ENCODE data around the gene ARHGAP24. TPM values are rescaled to one million over a fixed set of nuclear protein-coding genes. Genes with fewer than 3 reads are reported as not detected.

Gene ARHGAP24
- total and polyA plus RNA-seq, 2 donors from 2014 or later: 78.1 to 94.7 TPM

GRCh38 chr4:85565761-85566480 is 91.0 kb downstream of the ARHGAP24 start:
- DNase-seq: no peak
- Histone ChIP-seq H3K36me3 (ENCODE audit: control insufficient read depth in 2 of 3, insufficient read depth in 3 of 3, low read length in 3 of 3) (no peaks in the 10 kb centered on the region), H3K4me1 (ENCODE audit: control insufficient read depth in 2 of 3, insufficient read depth in 2 of 3, low read depth in 1 of 3, low read length in 3 of 3) (no peaks in the 10 kb centered on the region), H3K9me3 (ENCODE audit: control insufficient read depth in 2 of 3, insufficient read depth in 1 of 3, low read length in 3 of 3) (no peaks in the 10 kb centered on the region), H3K27me3 (ENCODE audit: control insufficient read depth, insufficient read depth, low read length) (no peaks in the 10 kb centered on the region), H3K27ac (ENCODE audit: low read depth in 2 of 2, low read length in 2 of 2) (no peak overlapping the region), H3K4me3 (ENCODE audit: low read length in 3 of 3) (no peak overlapping the region), H3K9ac (ENCODE audit: low read length in 3 of 3) (no peak overlapping the region)
- no peak for TF ChIP-seq CTCF (IDR thresholded peaks at IDR 0.05; ENCODE audit: borderline replicate concordance, extremely low read depth, insufficient read depth)
- FAIRE-seq: no peak
- intact Hi-C loops (cut with DNase I): no loop called here

GRCh38 chr4:85569730-85570299 is 94.9 kb downstream of the ARHGAP24 start:
- Histone ChIP-seq H3K36me3 (ENCODE audit: control insufficient read depth in 2 of 3, insufficient read depth in 3 of 3, low read length in 3 of 3) (no peaks in the 10 kb centered on the region), H3K9ac (ENCODE audit: low read length in 3 of 3) (no peak overlapping the region), H3K4me3 (ENCODE audit: low read length in 3 of 3) (no peak overlapping the region), H3K27ac (ENCODE audit: low read depth in 2 of 2, low read length in 2 of 2) (no peak overlapping the region), H3K9me3 (ENCODE audit: control insufficient read depth in 2 of 3, insufficient read depth in 1 of 3, low read length in 3 of 3) (no peaks in the 10 kb centered on the region), H3K27me3 (ENCODE audit: control insufficient read depth, insufficient read depth, low read length) (no peaks in the 10 kb centered on the region), H3K4me1 (ENCODE audit: control insufficient read depth in 2 of 3, insufficient read depth in 2 of 3, low read depth in 1 of 3, low read length in 3 of 3) (no peaks in the 10 kb centered on the region)
- TF ChIP-seq CTCF (IDR thresholded peaks at IDR 0.05; ENCODE audit: borderline replicate concordance, extremely low read depth, insufficient read depth): no peak
- DNase-seq (no peak), FAIRE-seq (no peak)
- intact Hi-C loops (cut with DNase I): no loop called here

- intact Hi-C loops (cut with DNase I): no loop called here
- Histone ChIP-seq H3K27ac (ENCODE audit: low read depth in 2 of 2, low read length in 2 of 2) (no peak overlapping the region), H3K36me3 (ENCODE audit: control insufficient read depth in 2 of 3, insufficient read depth in 3 of 3, low read length in 3 of 3) (no peaks in the 10 kb centered on the region), H3K27me3 (ENCODE audit: control insufficient read depth, insufficient read depth, low read length) (no peaks in the 10 kb centered on the region), H3K4me3 (ENCODE audit: low read length in 3 of 3) (no peak overlapping the region), H3K9ac (ENCODE audit: low read length in 3 of 3) (no peak overlapping the region), H3K9me3 (ENCODE audit: control insufficient read depth in 2 of 3, insufficient read depth in 1 of 3, low read length in 3 of 3) (no peaks in the 10 kb centered on the region), H3K4me1 (ENCODE audit: control insufficient read depth in 2 of 3, insufficient read depth in 2 of 3, low read depth in 1 of 3, low read length in 3 of 3) (no peaks in the 10 kb centered on the region)
- no peak for FAIRE-seq
- TF ChIP-seq CTCF (IDR thresholded peaks at IDR 0.05; ENCODE audit: borderline replicate concordance, extremely low read depth, insufficient read depth): no peak
- DNase-seq: no peak
Observed at GRCh38 chr4:85570388-85570787, 95.4 kb downstream of the ARHGAP24 start.
